HG02642 (cell line): ENCODE data around the gene LRRC36.

Experiments used
- ATAC-seq: cut with Tn5 transposase; IDR thresholded peaks from one replicate; pipeline ENCODE4 v1.9.1; 2021; ENCODE audit warnings: mild to moderate bottlenecking; ENCODE audit not compliant: unreplicated experiment, poor library complexity

LRRC36 gene

GRCh38 chr16:67326472-67327309 lies at the start of gene LRRC36, which contains the start of gene KCTD19:
LRRC36 (plus strand) TSS chr16:67326815; CDS start chr16:67326863, 48 bp downstream.
KCTD19 (minus strand) TSS chr16:67326741; CDS start chr16:67326707, 34 bp downstream.
- no peak for ATAC-seq

- no peak for ATAC-seq
These were observed 49.2 kb upstream of the LRRC36 start for GRCh38 chr16:67277294-67277998.

GRCh38 chr16:67277999-67278772 lies 48.4 kb upstream of the LRRC36 start:
- ATAC-seq, result no peak

GRCh38 chr16:67278773-67279295 lies 47.8 kb upstream of the LRRC36 start:
- ATAC-seq, result peak; percentile 31

GRCh38 chr16:67279296-67280089 lies 47.1 kb upstream of the LRRC36 start, which contains the start of gene PLEKHG4:
PLEKHG4 (plus strand) TSS chr16:67279532; CDS start chr16:67280045, 513 bp downstream.
- ATAC-seq, result peak; percentile 74

- ATAC-seq, result no peak
These were observed 46.3 kb upstream of the LRRC36 start for GRCh38 chr16:67280090-67281015.

GRCh38 chr16:67281536-67282446 lies 44.8 kb upstream of the LRRC36 start:
- ATAC-seq, result no peak

- ATAC-seq, result no peak
These were observed 44.2 kb upstream of the LRRC36 start for GRCh38 chr16:67282447-67282805.

- ATAC-seq, result no peak
These were observed 43.4 kb upstream of the LRRC36 start for GRCh38 chr16:67283039-67283825.

GRCh38 chr16:67283826-67284555 lies 42.6 kb upstream of the LRRC36 start:
- ATAC-seq, result no peak

- no peak for ATAC-seq
These were observed 41.6 kb upstream of the LRRC36 start for GRCh38 chr16:67284699-67285646.

- no peak for ATAC-seq
These were observed 40.0 kb upstream of the LRRC36 start for GRCh38 chr16:67286441-67287235.

GRCh38 chr16:67287960-67288359 lies 38.7 kb upstream of the LRRC36 start:
- no peak for ATAC-seq

GRCh38 chr16:67291461-67291860 lies 35.2 kb upstream of the LRRC36 start:
- no peak for ATAC-seq
